Parathyroid adenoma (tissue), 2 donors: ENCODE data around the gene HAPLN3.
A peak's percentile ranks its signal among the peaks of the same experiment; 100 is the strongest.

Experiments
- H2AFZ ChIP-seq: fragments of 300-600 bp; sonication (generic); one replicate; pipeline ENCODE4 v1.7.0; 2017; ENCODE audit warnings: antibody characterized with exemption, mild to moderate bottlenecking
- H3K27ac ChIP-seq: fragments of 300-600 bp; sonication (generic); one replicate; pipeline ENCODE4 v1.7.0; 2017
- H3K27me3 ChIP-seq: fragments of 300-600 bp; sonication (generic); one replicate; pipeline ENCODE4 v1.7.0; 2017; ENCODE audit warnings: low read length; ENCODE audit not compliant: control insufficient read depth, insufficient read depth
- H3K36me3 ChIP-seq: fragments of 300-600 bp; sonication (generic); one replicate; pipeline ENCODE4 v1.7.0; 2017; ENCODE audit warnings: low read length; ENCODE audit not compliant: control insufficient read depth, insufficient read depth
- H3K4me1 ChIP-seq: fragments of 300-600 bp; sonication (generic); one replicate; pipeline ENCODE4 v1.7.0; 2017; ENCODE audit warnings: control low read depth
- H3K4me2 ChIP-seq: fragments of 300-600 bp; sonication (generic); one replicate; pipeline ENCODE4 v1.7.0; 2017; ENCODE audit warnings: low read length
- H3K4me3 ChIP-seq: fragments of 300-600 bp; sonication (generic); one replicate; pipeline ENCODE4 v1.7.0; 2017; ENCODE audit warnings: low read depth, low read length
- H3K79me2 ChIP-seq: fragments of 300-600 bp; sonication (generic); one replicate; pipeline ENCODE4 v1.7.0; 2017; ENCODE audit warnings: control low read depth
- H3K9ac ChIP-seq: fragments of 300-600 bp; sonication (generic); one replicate; pipeline ENCODE4 v1.7.0; 2017; ENCODE audit warnings: mild to moderate bottlenecking
- H3K9me3 ChIP-seq: fragments of 300-600 bp; sonication (generic); one replicate; pipeline ENCODE4 v1.7.0; 2017; ENCODE audit warnings: low read length; ENCODE audit not compliant: control insufficient read depth
- TF ChIP-seq, protein P1 (sequence below): fragments of 300-600 bp; sonication (generic); IDR thresholded peaks from one replicate; pipeline ENCODE4 v1.7.0; 2017; ENCODE audit warnings: antibody characterized with exemption, mild to moderate bottlenecking
- donor health status: primary hyperparathyroidism.

HAPLN3 gene

DNA sequence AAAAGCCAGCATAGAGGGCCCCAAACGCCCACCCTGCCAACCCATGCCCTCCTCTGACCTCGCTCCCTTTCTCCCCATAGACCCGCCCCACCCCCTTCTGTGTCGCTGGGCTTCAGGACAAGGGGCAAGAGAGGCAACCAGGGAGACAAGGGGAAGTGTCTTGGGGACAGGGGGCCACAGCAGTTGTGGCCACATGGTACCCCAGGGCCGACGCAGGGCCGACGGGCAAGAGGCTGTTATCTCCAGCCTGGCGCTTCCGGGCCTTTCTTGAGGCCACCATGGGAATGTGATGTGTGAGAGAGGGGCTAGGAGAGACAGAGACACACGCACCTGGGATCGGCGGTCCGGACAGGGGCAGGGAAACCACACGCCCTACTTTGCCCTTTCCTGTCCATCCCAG, 3.4 kb upstream of the HAPLN3 start:
- Histone ChIP-seq H3K27me3 (no peaks in the 10 kb centered on the region), H3K4me3 (no peak overlapping the region), H3K36me3 (no peaks in the 10 kb centered on the region), H3K4me2 (no peak overlapping the region), H2AFZ (no peak overlapping the region), H3K27ac (no peak overlapping the region), H3K4me1 (no peaks in the 10 kb centered on the region), H3K79me2 (no peaks in the 10 kb centered on the region), H3K9ac (no peak overlapping the region), H3K9me3 (no peaks in the 10 kb centered on the region)
- TF ChIP-seq, protein P1, sequence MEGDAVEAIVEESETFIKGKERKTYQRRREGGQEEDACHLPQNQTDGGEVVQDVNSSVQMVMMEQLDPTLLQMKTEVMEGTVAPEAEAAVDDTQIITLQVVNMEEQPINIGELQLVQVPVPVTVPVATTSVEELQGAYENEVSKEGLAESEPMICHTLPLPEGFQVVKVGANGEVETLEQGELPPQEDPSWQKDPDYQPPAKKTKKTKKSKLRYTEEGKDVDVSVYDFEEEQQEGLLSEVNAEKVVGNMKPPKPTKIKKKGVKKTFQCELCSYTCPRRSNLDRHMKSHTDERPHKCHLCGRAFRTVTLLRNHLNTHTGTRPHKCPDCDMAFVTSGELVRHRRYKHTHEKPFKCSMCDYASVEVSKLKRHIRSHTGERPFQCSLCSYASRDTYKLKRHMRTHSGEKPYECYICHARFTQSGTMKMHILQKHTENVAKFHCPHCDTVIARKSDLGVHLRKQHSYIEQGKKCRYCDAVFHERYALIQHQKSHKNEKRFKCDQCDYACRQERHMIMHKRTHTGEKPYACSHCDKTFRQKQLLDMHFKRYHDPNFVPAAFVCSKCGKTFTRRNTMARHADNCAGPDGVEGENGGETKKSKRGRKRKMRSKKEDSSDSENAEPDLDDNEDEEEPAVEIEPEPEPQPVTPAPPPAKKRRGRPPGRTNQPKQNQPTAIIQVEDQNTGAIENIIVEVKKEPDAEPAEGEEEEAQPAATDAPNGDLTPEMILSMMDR, result no peak

DNA sequence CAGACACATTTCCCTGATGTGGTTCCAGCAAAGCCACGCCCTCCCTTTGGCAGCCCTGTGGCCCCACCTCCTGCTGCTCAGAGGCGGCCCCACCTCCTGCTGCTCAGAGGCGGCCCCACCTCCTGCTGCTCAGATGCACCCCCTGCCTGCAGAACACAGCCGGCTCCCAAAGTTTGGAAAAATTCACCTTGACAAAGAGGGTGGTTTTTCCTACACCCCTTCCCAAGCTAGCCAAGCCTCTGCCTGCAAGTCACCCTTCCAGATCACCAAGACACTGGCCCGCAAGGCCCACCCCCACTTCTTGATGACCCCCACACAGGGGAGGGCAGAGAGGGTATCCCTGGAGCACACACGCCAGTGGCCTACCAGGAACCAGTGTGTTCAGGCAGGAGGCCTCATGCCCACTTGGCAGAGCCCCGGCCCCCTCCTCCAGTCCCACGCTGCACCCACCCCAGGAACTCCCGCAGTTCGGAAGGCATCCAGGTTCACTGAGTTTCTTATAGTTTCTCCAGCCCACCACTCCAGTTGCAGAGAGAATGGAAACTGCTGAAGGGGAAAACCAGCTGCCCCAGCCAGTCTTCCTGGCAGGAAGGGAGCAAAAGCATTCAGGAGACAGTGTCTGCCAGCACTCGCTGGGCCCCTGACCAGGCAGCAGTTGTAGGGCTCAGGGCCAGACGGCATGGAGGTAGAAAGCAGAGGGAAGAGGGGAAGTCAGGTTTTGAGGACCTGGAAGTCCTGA, 2.3 kb upstream of the HAPLN3 start:
- TF ChIP-seq, protein P1, result peak; percentile 36
- Histone ChIP-seq H3K27me3 (no peaks in the 10 kb centered on the region), H3K4me3 (no peak overlapping the region), H3K4me1 (no peaks in the 10 kb centered on the region), H3K27ac (no peak overlapping the region), H3K4me2 (no peak overlapping the region), H2AFZ (no peak overlapping the region), H3K9ac (no peak overlapping the region), H3K79me2 (no peaks in the 10 kb centered on the region), H3K9me3 (no peaks in the 10 kb centered on the region), H3K36me3 (no peaks in the 10 kb centered on the region)

DNA sequence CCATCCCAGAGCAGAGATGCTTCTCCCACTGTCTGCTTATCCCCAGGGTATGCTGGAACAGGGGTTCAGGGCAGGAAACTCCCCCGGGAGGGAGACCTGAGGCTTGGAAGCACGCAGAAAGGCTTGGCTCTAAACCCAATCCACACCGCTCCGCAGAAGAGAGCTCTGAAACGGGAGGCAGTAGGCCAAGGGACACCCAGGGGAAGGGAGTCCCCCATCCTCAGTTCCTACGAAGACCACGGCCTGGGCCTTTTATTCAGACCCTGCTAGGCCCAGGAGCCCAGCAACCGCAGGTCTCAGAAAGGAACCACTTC, 1.8 kb upstream of the HAPLN3 start:
- no peak overlapping the region for H3K4me3 ChIP-seq
- TF ChIP-seq, protein P1, result no peak
- no peaks in the 10 kb centered on the region for H3K79me2 ChIP-seq
- H3K9ac ChIP-seq, result no peak overlapping the region
- no peaks in the 10 kb centered on the region for H3K9me3 ChIP-seq
- no peak overlapping the region for H2AFZ ChIP-seq
- H3K4me1 ChIP-seq, result no peaks in the 10 kb centered on the region
- no peaks in the 10 kb centered on the region for H3K27me3 ChIP-seq
- no peak overlapping the region for H3K4me2 ChIP-seq
- H3K36me3 ChIP-seq, result no peaks in the 10 kb centered on the region
- no peak overlapping the region for H3K27ac ChIP-seq

DNA sequence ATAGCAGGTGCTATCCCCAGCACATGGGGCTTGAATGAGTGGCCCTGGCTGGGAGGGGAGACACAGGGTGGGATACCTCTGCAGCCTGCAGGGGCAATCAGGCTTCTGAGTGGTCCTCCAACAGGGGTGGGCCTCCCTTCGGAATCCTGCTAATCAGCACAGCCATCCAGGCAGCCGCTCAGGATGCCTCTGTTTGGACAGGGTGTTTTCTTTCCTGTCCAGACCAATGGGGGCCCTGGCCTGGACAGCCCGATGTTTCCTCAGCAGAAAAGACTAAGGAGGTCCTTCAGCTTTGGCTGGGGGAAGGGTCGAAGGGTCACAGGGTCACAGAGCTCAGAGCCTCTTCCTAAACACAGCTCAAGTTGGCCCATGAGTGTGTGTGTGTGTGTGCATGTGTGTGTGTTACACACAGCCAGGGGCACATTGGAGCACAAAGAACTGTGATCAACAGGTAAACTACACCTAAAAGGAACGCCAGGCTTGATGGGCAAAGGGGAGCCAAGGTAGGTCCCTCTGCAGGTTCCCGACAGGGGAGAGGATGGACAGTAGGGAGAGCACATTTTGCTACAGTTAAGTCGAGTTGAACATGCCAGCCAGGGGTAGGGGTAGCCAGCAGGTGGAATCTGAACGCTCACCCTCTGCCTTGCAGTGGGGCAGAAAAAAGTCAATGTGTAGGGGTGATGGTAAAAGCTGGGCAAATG, 1.1 kb upstream of the HAPLN3 start:
- H3K27me3 ChIP-seq, result no peaks in the 10 kb centered on the region

More for the DNA sequence above, 1.1 kb upstream of the HAPLN3 start:
- no peak overlapping the region for H2AFZ ChIP-seq
- TF ChIP-seq, protein P1, result no peak
- no peak overlapping the region for H3K27ac ChIP-seq
- no peaks in the 10 kb centered on the region for H3K9me3 ChIP-seq
- no peak overlapping the region for H3K4me3 ChIP-seq
- no peaks in the 10 kb centered on the region for H3K79me2 ChIP-seq
- no peak overlapping the region for H3K9ac ChIP-seq
- no peaks in the 10 kb centered on the region for H3K36me3 ChIP-seq
- H3K4me1 ChIP-seq, result no peaks in the 10 kb centered on the region
- no peak overlapping the region for H3K4me2 ChIP-seq
